Left lung (tissue), 10 donors: Measurements from ENCODE around the gene LSM3. TPM values are rescaled to one million over a fixed set of nuclear protein-coding genes. Genes with fewer than 3 reads are reported as not detected.

ENCODE experiments used
- ATAC-seq: fragments of 200-7000 bp; cut with Tn5 transposase; one replicate; pipeline ENCODE4 v1.9.1; 2020; ENCODE audit warnings: moderate library complexity
- DNase-seq, 4 donors: peaks; one replicate each; pipeline ENCODE4 v3.0.0-alpha.2; 2013 to 2020
- H3K27ac ChIP-seq, 2 donors: fragments of 200-600 bp; sonication (generic) in 1 of 2; one replicate each; pipeline versions ENCODE4 v1.5.0 to v1.8.0; 2020 to 2021
- H3K27me3 ChIP-seq, 2 donors: fragments of 200-600 bp; sonication (generic) in 1 of 2; one replicate each; pipeline versions ENCODE4 v1.5.0 to v1.8.0; 2020 to 2021
- H3K36me3 ChIP-seq, 2 donors: fragments of 200-600 bp; sonication (generic) in 1 of 2; one replicate each; pipeline versions ENCODE4 v1.5.0 to v1.8.0; 2020 to 2021
- H3K4me1 ChIP-seq, 2 donors: fragments of 200-600 bp; one replicate each; pipeline ENCODE4 v1.8.0; 2021
- H3K4me3 ChIP-seq, 2 donors: fragments of 200-600 bp; sonication (generic) in 1 of 2; one replicate each; pipeline versions ENCODE4 v1.5.0 to v1.8.0; 2020 to 2021; ENCODE audit warnings: mild to moderate bottlenecking in 1 of 2
- H3K9me3 ChIP-seq, 2 donors: fragments of 200-600 bp; sonication (generic) in 1 of 2; one replicate each; pipeline versions ENCODE4 v1.5.0 to v1.8.0; 2020 to 2021
- intact Hi-C, 2 donors: fragments of 100-400 bp; cut with DNase I; formaldehyde crosslinking; loops; one replicate each; pipeline versions ENCODE4 v1.11.2 to v1.14.2; 2022
- polyA plus RNA-seq, 6 donors: library from polyadenylated mRNA; unstranded; fragments of 120-200 nt; gene quantifications; one replicate each; pipeline ENCODE4 v1.2.1, GENCODE V29; 2013; ENCODE audit not compliant: insufficient read length in 6 of 6
- total RNA-seq, 2 donors: library from RNA; stranded (reverse); fragmentation: NEBNext Ultra II Directional; extraction: Animal tissue kit (Norgen Biotek cat#: 25700); gene quantifications; one replicate each; pipeline ENCODE4 v1.2.1, GENCODE V29; 2021
- TF ChIP-seq, protein P1 (sequence below), 2 donors: fragments of 200-600 bp; sonication (generic) in 1 of 2; IDR thresholded peaks; one replicate each; pipeline versions ENCODE4 v1.5.0 to v1.8.0; 2021; ENCODE audit warnings: antibody characterized with exemption in 2 of 2
- donor health status: DM: no; HTN: yes; CAD: no.
- donor health status: DM: no; HTN: no; CAD: no.

LSM3 gene
- total and polyA plus RNA-seq, 8 donors: 10.6 to 16.5 (median 15.2) TPM

DNA sequence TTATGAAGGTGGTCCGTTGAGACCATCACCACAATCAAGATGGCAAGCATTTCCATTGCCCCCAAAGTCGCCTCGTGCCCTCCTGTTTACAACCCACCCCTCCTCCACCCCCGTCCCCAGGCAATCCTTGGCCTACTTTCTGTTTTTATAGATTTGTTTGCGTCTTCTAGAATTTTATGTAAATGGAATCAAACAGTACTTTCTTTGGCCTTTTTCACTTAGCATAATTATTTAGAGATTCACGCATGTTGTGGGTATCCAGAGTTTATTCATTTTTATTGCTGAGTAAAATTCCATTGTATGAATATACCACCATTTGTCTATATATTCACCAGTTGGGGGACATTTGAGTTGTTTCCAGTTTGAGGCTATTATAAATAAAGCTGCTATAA is 66.6 kb downstream of the LSM3 start:
- H3K9me3 ChIP-seq: no peaks in the 10 kb centered on the region
- no peaks in the 10 kb centered on the region for H3K4me1 ChIP-seq
- TF ChIP-seq, protein P1, sequence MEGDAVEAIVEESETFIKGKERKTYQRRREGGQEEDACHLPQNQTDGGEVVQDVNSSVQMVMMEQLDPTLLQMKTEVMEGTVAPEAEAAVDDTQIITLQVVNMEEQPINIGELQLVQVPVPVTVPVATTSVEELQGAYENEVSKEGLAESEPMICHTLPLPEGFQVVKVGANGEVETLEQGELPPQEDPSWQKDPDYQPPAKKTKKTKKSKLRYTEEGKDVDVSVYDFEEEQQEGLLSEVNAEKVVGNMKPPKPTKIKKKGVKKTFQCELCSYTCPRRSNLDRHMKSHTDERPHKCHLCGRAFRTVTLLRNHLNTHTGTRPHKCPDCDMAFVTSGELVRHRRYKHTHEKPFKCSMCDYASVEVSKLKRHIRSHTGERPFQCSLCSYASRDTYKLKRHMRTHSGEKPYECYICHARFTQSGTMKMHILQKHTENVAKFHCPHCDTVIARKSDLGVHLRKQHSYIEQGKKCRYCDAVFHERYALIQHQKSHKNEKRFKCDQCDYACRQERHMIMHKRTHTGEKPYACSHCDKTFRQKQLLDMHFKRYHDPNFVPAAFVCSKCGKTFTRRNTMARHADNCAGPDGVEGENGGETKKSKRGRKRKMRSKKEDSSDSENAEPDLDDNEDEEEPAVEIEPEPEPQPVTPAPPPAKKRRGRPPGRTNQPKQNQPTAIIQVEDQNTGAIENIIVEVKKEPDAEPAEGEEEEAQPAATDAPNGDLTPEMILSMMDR (IDR thresholded peaks at IDR 0.05): no peak
- ATAC-seq: no peak
- H3K4me3 ChIP-seq: no peak overlapping the region
- no peaks in the 10 kb centered on the region for H3K36me3 ChIP-seq
- no peak overlapping the region for H3K27ac ChIP-seq
- no peaks in the 10 kb centered on the region for H3K27me3 ChIP-seq
- DNase-seq: no peak
- intact Hi-C loops: no loop called here

DNA sequence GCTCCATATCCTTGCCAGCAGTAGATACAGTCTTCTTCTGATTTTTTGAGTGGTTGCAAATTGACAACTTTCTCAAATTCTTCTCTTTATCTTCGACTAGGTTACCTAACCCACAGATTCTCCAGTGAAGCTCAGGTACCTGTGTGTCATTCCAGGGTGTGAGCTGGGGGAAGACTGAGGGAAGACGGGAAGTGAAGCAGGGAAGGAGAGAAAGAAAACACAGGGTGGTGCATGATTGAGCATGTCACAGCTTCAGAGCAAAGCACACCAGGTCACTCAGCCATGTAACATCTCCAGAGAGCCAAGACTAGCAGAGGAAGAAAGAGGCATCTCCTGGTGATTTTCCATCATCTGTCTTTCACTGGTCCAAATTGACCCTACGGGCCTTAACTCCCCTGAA is 67.2 kb downstream of the LSM3 start:
- TF ChIP-seq, protein P1 (IDR thresholded peaks at IDR 0.05): no peak
- Histone ChIP-seq H3K9me3 (no peaks in the 10 kb centered on the region), H3K4me1 (no peaks in the 10 kb centered on the region), H3K27me3 (no peaks in the 10 kb centered on the region), H3K4me3 (no peak overlapping the region), H3K36me3 (no peaks in the 10 kb centered on the region), H3K27ac (no peak overlapping the region)
- intact Hi-C loops: no loop called here
- no peak for DNase-seq
- ATAC-seq: no peak

DNA sequence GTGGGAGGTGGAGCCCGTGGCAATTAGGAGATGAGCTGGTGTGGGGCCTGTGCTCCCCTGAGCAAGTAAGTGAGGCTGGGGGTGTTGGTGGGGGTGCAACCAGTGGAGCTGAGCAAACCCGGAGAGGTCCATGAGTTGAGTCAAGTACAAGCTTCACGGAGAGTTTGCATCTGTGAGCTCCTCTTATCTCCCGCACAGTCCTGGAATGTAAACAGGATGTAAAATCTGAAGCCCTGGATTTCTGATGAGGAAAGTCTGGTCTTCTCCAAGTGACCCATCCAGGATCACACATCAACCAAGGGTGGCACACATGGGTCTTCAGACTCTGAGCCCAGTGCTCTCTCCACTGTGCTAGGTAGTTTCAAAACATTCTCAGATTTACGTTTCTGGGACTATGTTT is 67.8 kb downstream of the LSM3 start:
- intact Hi-C loops: no loop called here
- no peak for DNase-seq

GRCh38 chr3:14248477-14248848 is 69.8 kb downstream of the LSM3 start:
- no peak for DNase-seq
- no peaks in the 10 kb centered on the region for H3K27me3 ChIP-seq
- H3K4me1 ChIP-seq: no peaks in the 10 kb centered on the region
- no peak overlapping the region for H3K27ac ChIP-seq
- no peak for ATAC-seq
- H3K9me3 ChIP-seq: no peaks in the 10 kb centered on the region
- intact Hi-C loops: no loop called here
- TF ChIP-seq, protein P1 (IDR thresholded peaks at IDR 0.05): no peak
- no peak overlapping the region for H3K4me3 ChIP-seq
- H3K36me3 ChIP-seq: no peaks in the 10 kb centered on the region

More for the DNA sequence above, 67.8 kb downstream of the LSM3 start:
- Histone ChIP-seq H3K27me3 (no peaks in the 10 kb centered on the region), H3K4me3 (no peak overlapping the region), H3K4me1 (no peaks in the 10 kb centered on the region), H3K27ac (no peak overlapping the region), H3K36me3 (no peaks in the 10 kb centered on the region), H3K9me3 (no peaks in the 10 kb centered on the region)
- TF ChIP-seq, protein P1 (IDR thresholded peaks at IDR 0.05): no peak
- no peak for ATAC-seq

DNA sequence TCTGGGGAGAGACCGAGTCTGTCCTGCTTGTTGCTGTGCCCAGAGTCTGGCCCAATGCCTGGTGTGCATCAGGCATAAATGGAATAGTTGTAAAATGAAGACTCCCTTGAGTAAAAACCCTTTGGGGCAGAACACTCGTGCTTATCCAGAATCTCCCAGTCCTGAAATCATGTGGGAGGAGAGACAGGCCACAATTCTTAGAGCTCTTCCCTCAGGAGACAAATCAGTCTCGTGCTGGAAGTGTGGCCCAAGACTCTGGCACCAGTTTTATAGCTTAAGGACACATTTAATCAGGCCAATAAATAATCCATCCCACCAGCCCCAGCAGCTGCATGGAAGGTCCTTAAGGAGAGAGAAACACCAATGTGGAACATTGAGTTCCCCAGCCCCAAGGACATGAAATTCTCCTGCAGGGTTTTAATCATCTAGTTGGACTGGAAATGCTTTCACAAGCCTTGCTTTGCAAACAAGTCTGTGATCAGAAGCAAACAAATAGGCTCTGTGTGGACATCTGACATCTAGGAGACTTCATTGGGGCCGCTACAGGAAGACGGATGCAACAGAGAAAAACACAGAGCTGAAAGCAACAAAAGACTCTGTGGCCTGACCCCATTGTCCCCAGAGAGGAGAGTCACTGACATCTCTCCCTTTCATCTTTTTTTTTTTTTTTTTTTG is 70.4 kb downstream of the LSM3 start:
- intact Hi-C loops: no loop called here
- ATAC-seq: no peak

More for the DNA sequence above, 70.4 kb downstream of the LSM3 start:
- H3K27me3 ChIP-seq: no peaks in the 10 kb centered on the region
- no peak overlapping the region for H3K4me3 ChIP-seq
- no peaks in the 10 kb centered on the region for H3K4me1 ChIP-seq
- TF ChIP-seq, protein P1 (IDR thresholded peaks at IDR 0.05): no peak
- no peaks in the 10 kb centered on the region for H3K36me3 ChIP-seq
- no peak for DNase-seq
- H3K27ac ChIP-seq: no peak overlapping the region
- H3K9me3 ChIP-seq: no peaks in the 10 kb centered on the region

Other genes starting within 250 kb of the LSM3 start
- 10 to 100 TPM in 1 of 2 donors, 1 to 10 TPM in 1; 9.6 to 13.6 TPM for gene CHCHD4, start 53.9 kb upstream of the LSM3 start, total RNA-seq
- gene CHCHD4, start 53.9 kb upstream of the LSM3 start, polyA plus RNA-seq: 10 to 100 TPM; 12.6 to 15.3 (median 13.4) TPM
- gene TMEM43, start 53.8 kb upstream of the LSM3 start, total RNA-seq: 100 to 1,000 TPM in 1 of 2 donors, 10 to 100 TPM in 1; 82.3 to 104 TPM
- 10 to 100 TPM; 62.2 to 68.6 (median 63.5) TPM for gene TMEM43, start 53.8 kb upstream of the LSM3 start, polyA plus RNA-seq
- 10 to 100 TPM; 23.9 to 31.8 TPM for gene XPC, start 216 bp upstream of the LSM3 start, total RNA-seq
- gene XPC, start 216 bp upstream of the LSM3 start, polyA plus RNA-seq: 10 to 100 TPM; 41.3 to 47.6 (median 44.3) TPM
- 100 to 1,000 TPM in 1 of 2 donors, 10 to 100 TPM in 1; 32.2 to 134 TPM for gene SLC6A6, start 223.8 kb downstream of the LSM3 start, total RNA-seq
- 10 to 100 TPM; 14.0 to 20.8 (median 19.9) TPM for gene SLC6A6, start 223.8 kb downstream of the LSM3 start, polyA plus RNA-seq